AG09309 (cell line): Measurements from ENCODE around the gene ABCC11.
"Not testable (repeated sequence)": the region's sequence is repeated elsewhere in the genome, so short reads cannot be mapped to it uniquely, and the experiment has no call there.

Experiments used
- DNase-seq: peaks from one replicate; pipeline ENCODE4 v3.0.0-alpha.2; 2010; ENCODE audit warnings: low read depth
- H3K4me3 ChIP-seq: 2 replicates; pipeline ENCODE4 v1.5.1; 2011; ENCODE audit warnings: mild to moderate bottlenecking, low read depth, low read length, moderate library complexity; ENCODE audit not compliant: control insufficient read depth
- TF ChIP-seq, protein P1 (sequence below): IDR thresholded peaks from 2 replicates; pipeline ENCODE4 v1.5.1; 2011; ENCODE audit warnings: mild to moderate bottlenecking, low read depth, low read length, inconsistent platforms; ENCODE audit not compliant: insufficient read depth, control insufficient read depth; ENCODE audit errors: missing control alignments

The ABCC11 gene

DNA sequence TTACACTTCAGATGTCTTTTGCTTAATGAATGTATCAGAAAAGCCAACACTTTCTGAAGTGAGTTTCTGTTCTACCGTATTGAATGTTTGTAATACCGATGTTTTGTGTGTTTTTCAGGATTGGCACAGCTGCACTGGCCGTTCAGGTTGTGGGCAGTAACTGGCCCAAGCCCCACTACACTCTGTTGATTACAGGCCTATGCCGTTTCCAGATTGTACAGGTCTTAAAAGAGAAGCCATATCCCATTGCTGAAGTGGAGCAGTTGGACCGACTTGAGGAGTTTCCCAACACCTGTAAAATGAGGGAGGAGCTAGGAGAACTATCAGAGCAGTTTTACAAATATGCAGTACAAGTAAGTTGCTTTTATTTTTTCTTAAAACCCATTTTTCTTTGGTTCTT, 4.7 kb upstream of the ABCC11 start:
- H3K4me3 ChIP-seq, result no peak overlapping the region
- DNase-seq, result no peak
- TF ChIP-seq, protein P1, sequence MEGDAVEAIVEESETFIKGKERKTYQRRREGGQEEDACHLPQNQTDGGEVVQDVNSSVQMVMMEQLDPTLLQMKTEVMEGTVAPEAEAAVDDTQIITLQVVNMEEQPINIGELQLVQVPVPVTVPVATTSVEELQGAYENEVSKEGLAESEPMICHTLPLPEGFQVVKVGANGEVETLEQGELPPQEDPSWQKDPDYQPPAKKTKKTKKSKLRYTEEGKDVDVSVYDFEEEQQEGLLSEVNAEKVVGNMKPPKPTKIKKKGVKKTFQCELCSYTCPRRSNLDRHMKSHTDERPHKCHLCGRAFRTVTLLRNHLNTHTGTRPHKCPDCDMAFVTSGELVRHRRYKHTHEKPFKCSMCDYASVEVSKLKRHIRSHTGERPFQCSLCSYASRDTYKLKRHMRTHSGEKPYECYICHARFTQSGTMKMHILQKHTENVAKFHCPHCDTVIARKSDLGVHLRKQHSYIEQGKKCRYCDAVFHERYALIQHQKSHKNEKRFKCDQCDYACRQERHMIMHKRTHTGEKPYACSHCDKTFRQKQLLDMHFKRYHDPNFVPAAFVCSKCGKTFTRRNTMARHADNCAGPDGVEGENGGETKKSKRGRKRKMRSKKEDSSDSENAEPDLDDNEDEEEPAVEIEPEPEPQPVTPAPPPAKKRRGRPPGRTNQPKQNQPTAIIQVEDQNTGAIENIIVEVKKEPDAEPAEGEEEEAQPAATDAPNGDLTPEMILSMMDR, result no peak

DNA sequence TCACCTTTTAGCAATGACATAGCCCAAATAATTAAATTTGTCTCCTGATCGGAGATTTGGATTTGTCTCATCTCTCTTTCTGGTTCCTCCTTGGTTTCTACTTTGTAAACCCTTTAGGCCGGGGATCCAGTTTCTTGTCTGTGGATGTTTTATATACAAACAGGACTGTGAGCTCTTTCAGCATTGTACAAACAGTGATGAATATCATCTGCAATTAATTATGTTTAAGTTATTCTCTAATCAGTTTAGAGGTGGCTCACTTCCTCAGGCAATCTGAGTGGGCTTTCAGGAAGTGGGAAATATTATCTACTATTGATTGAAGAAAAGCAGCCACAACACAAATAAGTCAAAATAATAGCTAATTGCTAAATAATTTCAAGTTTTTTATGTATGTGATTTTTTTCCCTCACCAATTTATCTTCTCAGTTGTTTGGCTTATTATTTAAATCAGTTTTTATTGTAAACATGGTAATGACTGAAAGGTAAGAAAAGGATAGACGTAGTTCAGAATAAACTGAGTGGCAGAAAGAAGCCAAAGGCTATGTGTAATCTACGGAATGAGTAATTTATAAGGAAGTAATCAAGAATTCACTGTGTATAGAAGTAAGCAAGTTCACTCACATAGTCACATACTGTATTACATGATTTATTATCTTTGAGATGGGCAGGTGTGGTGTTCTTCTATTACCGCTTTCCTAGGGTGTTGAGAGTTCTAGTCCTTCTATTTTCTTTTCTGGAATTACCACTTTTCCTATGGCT, 3.4 kb upstream of the ABCC11 start:
- no peak for DNase-seq
- H3K4me3 ChIP-seq, result no peak overlapping the region
- TF ChIP-seq, protein P1, result no peak

DNA sequence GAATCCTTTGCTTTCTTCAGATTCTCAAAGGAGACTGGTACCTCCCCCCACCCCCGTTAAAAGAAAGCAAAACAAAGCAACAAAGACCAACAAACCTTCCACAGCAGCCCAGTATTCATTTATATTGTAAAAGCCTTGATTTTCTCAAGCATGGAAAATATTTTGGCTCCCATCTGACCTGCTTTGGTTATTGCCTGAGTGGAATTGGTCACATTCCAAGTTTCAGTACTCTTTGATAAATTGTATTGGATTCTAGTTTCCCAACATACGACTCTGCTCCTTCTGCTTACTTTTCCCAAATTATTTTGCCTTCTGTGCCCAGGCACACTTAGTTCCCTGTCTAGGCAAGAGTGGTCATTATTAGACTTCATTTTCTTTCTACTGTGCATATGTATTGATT, 1.3 kb downstream of the ABCC11 start:
- TF ChIP-seq, protein P1, result no peak
- no peak overlapping the region for H3K4me3 ChIP-seq
- no peak for DNase-seq

DNA sequence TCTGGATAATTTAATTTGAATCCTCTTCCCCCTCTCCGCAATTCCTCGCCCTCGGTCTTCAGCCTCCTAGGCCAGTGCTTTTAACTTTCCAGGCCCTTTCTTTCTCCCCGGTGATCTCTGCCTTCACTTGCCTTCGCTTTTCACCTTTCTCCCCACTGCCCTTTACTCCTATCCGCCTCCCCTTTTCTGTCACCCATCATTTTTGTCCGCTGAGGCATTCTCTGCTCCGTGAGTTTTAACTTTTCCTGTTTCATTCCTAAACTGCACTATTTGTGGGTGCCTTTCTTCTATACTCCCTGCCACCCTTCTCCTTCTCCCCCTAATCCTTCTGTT, 2.5 kb downstream of the ABCC11 start:
- DNase-seq, result no peak
- H3K4me3 ChIP-seq, result peak overlapping the region; percentile 87
- TF ChIP-seq, protein P1, result no peak

DNA sequence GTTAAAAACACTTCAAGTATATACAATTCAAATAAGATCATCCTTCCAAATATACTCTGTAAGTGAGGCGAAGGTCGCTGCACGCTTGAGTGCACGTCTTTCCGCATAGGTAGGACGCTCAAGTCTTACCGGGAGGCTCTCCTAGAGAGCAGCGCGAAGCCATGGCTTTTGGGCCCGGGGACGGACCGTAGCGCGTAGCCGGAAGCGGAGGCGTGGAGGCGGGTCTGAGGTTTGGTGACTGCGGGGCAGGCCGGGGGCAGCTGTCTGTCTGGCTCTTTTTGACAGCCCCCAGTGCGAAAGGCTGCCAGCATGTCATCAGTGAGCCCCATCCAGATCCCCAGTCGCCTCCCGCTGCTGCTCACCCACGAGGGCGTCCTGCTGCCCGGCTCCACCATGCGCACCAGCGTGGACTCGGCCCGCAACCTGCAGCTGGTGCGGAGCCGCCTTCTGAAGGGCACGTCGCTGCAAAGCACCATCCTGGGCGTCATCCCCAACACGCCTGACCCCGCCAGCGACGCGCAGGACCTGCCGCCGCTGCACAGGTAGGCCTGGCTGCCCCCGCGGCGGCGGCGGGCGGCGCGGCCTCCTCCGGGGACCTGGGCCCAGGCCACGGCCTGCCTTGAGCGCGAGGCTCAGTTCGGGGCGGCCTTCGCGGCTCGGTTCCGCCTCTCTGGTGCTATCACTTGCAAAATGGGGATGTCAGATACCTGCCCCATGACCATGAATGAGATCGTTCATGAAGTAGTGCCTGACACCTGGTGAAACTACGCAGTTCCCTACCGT, 3.1 kb downstream of the ABCC11 start, which contains the start of gene LONP2:
Gene LONP2 (plus strand): TSS at position 221 of the 783 bp plus-strand sequence. CDS start 89 bp downstream, at position 310.
- TF ChIP-seq, protein P1, result no peak
- DNase-seq, result peak; percentile 48
- H3K4me3 ChIP-seq, result peak within 1 kb of the TSS; percentile 87

DNA sequence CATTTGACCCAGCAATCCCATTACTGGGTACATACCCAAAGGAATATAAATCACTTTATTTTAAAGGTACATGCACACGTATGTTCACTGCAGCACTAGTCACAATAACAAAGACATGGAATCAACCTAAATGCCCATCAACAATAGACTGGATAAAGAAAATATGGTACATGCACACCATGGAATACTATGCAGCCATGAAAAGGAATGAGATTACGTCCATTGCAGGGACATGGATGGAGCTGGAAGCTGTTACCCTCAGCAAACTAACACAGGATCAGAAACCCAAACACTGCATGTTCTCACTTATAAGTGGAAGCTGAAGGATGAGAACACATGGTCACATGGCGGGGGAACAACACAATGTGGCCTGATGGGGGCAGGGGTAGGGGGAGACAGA, 7.2 kb downstream of the ABCC11 start:
- not testable (repeated sequence) for DNase-seq, H3K4me3 ChIP-seq

DNA sequence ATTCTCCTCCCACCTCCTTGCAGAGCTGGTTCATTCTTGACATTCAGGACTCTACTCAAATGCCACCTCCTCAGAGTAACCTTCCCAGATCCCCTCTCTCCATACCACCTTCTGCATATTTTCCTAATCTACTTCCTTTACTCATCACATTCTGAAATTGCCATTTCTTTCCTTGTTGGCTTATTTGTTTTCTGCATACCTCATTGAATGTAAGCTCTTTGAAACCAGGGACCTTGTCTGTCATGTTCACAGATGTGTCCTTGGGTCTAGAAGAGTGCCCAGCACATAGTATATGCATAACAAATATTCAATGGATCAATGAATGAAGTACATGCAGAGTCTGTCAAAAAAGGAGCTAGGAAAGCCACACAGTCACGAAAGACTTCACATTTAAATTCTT, 11.1 kb downstream of the ABCC11 start:
- DNase-seq, result no peak
- TF ChIP-seq, protein P1, result no peak
- H3K4me3 ChIP-seq, result no peak overlapping the region
